ENCODE results near the gene RBBP4.
A peak's percentile ranks its signal among the peaks of the same experiment; 100 is the strongest.
"Not testable (repeated sequence)": the region's sequence is repeated elsewhere in the genome, so short reads cannot be mapped to it uniquely, and the experiment has no call there.

Gene RBBP4

DNA sequence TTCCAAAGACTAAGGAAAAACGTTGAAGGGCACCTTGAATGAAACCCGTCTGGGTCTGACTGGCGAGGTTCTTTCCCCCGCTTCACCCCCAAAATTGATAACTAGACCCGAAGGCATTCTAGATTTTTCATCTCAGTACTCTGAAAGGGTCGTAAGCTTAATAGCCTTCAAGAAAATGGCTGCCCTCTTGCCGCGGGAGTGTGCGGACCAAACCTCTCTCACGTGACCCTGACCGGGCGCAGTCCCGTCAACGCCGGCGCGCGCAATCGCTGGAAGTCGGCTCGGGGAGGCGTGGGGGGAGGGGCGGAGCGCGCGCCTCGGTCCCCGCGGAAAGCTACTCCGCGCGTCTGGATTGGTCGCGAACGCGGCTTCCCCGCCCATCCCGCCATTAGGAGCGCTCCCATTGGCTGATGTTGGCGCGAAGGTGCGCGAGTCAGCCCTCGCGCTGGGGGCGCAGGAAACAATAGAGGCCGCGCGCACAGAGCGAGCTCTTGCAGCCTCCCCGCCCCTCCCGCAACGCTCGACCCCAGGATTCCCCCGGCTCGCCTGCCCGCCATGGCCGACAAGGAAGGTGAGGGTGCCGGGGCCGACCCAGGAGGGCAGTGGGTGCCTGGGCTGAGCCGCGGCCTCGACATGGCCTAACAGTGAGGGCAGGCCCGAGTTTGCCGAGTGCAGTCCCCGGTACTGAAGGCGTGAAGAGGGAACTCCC, at the start of gene RBBP4:
TSS of gene RBBP4 (plus strand) at position 457 of the 709 bp plus-strand sequence. CDS start at position 556, 99 bp downstream.
- peak; percentile 98 for DNase-seq

DNA sequence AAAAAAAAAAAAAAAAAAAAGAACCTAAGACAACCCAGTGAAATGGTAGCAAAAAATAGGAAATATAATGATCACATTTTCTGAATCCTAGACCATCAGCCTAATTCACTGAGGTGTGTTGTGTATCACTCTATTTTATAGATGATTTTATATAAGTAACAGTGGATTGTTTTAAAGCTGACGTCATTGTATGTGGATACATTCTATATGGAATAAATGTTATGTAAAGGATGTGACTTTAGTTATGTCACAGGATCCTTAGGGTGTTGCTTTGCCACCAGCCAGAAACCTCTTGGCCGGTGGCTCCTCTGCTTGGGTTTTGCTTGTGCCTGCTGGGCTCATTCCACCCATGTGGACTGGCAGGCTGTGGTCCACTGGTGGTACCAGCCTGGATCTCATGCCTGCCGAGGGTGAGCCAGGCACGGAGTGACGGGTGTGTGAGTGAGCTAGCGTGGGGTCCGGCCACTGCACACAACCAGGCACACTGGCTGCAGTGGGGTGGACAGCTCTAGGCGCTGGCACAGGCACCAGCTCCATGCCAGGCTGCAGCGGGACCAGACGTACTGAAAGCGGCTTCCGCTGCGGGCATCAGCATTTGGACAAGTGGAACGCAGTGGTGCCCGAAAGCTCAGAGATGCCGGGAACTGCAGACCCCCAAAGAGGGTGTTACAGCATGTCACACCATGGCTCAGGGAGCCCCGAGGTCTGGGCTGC, 45.1 kb upstream of the RBBP4 start:
- DNase-seq: no peak

DNA sequence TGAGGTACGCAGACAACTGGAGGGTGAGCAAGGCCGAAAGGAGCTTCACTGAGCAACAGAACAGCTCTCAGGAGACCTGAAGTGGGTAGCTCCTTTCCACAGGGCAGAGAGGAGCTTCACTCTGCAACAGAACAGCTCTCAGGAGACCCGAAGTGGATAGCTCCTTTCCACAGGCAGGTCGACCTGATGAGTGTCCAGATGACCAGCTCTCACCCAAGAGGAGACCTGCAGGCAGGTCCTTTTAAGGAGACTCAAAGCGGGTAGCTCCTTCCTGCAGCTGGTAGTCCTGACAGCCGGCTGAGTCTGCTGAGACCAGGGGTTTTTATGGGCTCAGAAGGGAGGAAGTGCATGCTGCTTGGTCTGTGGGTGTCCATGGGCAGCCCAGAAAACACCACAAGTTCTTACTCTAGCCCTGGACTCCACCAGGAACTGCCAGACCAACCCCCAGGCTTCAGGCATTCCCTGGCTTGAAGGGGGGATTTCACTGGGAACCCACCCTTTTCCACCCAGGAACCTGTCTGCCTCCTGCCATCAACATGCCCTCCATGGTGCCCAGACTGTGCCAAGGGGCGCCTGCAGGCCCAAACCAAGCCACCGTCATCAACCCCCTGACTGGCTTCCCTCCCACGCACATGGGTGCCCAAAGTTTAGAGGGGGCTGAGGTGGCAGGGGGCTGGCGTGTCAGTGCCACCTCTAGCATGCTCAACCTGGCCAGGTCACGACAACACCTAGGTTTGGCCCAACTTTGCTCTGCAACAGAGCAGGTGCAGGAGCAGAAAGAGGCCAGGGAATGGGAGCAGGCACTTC, 44.2 kb upstream of the RBBP4 start:
- no peak for DNase-seq

DNA sequence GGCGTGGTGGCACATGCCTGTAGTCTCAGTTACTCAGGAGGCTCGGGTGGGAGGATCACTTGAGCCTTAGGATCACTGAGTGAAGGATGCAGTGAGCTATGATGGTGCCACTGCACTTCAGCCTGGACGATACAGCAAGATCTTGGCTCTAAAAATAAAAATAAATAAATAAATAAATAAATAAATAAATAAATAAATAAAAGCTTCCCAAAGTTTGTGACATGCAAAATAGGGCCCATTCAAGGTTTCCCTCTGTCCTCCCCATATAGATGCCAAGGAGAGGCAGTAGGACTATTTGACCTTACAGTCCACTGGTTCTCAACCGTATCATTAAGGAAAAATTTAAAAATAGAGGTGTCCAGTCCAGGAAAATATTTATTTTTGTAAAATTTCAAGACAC, 41.8 kb upstream of the RBBP4 start:
- DNase-seq: no peak

DNA sequence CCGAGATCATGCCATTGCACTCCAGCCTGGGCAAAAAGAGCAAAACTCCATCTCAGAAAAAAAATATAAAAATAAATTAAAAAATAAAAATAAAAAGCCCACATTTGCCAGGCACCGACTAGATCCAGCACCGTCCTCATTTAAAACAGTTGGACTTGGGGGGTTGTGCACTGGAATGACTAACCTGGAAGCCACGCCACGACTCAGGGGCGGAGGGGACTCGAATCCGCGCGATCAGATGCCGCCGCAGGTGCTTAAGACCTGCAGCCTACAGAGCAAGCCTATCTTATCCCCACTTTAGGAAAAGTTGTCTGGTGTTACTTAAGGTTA, 39.2 kb upstream of the RBBP4 start:
- DNase-seq: no peak

DNA sequence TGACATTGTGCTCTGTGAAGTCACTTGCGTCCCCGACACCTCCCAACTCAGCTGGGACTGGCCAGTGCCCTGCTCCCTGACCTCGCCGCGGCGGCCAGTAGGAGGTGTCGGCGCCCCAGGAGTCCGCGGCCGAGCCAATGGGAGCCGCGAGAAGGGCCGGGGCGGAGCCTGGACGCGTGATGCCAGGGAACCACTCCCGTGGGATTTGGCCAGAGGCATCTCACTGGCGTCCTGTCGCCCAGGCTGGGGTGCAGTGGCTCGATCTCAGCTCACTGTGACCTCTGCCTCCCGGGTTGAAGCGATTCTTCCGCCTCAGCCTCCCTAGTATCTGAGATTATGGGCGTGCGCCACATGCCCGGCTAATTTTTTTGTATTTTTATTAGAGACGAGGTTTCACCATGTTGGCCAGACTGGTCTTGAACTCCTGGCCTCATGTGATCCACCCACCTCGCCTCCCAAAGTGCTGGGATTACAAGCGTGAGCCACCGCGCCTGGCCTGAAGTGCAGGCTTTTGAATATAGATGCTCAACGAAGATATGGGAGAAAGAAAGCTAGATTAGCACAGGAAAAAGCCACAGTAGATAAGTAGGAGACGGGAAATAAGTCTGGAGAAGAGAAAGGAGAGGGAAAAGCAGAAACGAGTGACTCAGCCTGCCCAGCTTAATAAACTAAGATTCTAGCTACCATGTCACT, 38.7 kb upstream of the RBBP4 start:
- DNase-seq: peak; percentile 74

DNA sequence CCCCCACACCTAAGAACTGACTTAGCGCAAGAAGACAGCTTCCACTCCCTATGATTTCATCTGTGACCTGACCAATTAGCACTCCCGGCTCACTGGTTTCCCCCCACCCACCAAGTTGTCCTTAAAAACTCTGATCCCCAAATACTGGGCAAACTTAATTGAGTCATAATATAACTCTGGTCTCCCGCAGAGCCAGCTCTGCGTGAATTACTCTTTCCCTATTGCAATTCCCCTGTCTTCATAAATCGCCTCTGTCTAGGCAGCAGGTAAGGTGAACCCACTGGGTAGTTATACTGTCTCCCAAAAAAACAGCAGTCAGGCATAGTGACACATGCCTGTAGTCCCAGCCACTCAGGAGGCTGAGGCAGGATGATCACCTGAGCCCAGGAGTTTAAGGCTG, 37.5 kb upstream of the RBBP4 start:
- DNase-seq: no peak

DNA sequence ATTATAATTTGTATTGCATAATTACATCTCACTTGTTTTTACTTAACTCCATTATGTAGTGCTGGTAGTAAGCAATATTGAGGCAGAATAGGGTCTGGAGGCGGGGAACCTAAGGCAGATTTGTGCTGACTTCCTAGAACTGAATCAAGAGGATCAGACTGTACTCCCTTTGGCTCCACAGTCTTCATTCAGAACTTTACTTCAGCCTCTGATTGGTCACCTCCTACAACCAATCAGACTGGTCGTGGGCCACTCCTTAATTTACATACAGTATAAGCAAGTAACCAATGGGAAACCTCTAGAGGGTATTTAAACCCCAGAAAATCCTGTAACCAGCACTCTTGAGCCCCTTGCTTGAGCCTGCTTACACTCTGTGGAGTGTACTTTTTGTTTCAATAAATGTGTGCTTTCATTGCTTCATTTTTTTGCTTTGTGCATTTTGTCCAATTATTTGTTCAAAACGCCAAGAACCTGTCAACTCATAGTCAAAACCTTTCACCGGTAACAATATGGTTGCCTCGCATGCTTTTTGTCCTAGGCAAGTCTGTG, 32.3 kb upstream of the RBBP4 start:
- no peak for DNase-seq

DNA sequence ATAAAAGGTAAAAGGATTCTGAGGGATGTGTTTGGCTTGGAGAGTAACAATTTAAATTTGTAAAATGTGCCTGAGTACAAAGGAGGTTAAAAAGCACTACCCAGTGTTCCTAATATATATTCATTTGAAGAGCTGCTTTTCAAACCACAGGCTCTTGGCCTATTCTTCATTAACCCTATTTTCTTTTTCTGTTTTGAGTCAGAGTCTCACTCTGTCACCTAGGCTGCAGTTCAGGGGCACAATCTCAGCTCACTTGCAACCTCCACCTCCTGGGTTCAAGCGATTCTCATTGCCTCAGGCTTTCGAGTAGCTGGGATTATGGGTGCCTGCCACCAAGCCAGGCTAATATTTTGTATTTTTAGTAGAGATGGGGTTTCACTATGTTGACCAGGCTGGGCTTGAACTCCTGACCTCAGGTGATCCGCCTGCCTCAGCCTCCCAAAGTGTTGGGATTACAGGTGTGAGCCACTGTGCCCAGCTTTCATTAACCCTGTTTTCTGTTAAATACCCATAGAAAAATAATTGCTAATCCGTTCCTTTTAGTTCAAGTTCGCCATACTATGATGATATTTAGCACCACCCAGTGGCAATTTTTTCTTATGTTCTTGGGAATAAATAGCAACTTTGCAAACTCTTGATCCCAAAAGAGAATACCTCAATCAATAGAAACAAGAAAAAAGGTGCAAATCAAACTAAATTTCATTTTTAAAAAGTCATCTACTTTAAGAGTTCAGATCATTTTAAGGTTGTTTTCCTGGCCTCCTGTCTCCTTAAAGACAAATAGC, 31.1 kb upstream of the RBBP4 start:
- no peak for DNase-seq

DNA sequence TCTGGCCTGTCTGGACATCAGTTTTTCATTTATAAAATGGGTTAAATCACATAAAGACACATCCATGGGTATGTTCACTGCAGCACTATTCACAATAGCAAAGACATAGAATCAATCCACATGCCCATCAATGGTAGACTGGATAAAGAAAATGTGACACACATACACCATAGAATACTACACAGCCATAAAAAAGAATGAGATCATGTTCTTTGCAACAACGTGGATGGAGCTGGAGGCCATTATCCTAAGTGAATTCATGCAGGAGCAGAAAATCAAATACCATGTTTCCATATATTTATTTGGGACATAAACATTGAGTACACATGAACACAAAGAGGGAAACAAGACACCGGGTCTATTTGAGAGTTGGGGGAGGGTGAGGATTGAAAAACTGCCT, 28.8 kb upstream of the RBBP4 start:
- DNase-seq: no peak

DNA sequence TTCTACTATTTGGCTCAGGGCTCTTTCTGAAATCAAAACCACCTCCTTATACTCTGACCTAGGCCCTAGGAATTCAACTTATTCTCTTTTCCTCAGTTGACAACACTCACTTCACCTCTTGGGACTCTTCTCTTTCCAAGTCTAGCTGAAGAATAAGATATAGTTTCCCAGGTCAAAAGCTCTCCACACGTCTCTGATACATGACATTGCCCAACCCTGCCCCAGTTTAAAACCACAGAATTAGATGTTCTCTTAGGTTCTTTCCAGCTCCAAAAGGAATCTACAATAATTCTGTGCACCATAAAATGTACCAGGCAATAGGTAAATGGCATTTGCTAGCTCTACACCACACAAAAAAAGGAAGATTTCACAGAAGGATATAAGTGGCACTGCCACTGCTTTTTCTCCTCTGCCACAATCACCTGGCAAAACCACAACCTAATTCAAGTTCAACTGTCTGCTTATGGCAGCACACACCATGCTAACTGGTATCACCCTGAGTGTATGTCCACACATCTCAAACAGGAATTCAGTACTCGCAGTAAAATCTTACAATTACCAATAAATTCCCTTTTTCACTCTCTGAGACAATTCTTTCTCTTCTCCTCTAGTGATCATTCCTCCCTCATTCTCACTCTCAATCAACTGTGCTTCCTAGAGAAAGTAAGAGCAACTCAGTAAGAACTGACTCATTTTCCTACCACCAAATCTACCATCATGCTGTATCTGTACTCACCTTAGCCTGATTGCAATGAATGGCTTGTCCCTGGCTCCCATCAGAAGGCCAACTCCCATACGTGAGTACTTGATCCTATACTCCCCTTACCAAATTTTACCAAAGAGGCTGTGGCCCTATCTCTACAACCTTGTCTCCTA, 28.0 kb upstream of the RBBP4 start:
- DNase-seq: peak; percentile 43

DNA sequence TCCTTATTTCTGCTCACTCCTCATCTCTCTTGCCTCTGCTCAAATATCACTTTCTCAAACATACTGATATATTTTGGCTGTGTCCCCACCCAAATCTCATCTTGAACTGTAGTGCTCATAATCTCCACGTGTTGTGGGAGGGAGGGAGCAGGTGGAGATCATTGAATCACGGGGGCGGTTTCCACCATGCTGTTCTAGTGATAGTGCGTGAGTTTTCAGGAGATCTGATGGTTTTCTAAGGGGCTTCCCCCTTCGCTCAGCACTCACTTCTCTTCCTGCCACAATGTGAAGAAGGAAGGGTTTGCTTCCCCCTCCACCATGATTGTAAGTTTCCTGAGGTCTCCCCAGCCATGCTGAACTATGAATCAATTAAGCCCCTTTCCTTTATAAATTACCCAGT, 27.2 kb upstream of the RBBP4 start:
- peak; percentile 63 for DNase-seq

DNA sequence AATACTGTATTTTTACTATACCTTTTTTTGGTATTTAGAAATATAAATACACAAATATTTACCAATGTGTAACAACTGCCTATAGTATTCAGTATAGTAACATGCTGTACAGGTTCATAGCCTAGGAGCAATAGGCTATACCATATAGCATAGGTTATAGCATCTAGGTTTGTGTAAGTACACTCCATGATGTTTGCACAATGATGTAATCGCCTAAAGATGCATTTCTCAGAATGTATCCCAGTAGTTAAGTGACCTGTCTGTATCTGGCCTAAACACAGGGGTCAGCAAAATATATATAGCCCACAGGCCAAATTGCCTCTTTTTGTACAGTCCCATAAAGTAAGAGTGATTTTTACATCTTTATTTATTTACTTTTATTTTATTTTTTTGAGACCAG, 24.8 kb upstream of the RBBP4 start:
- DNase-seq: no peak

DNA sequence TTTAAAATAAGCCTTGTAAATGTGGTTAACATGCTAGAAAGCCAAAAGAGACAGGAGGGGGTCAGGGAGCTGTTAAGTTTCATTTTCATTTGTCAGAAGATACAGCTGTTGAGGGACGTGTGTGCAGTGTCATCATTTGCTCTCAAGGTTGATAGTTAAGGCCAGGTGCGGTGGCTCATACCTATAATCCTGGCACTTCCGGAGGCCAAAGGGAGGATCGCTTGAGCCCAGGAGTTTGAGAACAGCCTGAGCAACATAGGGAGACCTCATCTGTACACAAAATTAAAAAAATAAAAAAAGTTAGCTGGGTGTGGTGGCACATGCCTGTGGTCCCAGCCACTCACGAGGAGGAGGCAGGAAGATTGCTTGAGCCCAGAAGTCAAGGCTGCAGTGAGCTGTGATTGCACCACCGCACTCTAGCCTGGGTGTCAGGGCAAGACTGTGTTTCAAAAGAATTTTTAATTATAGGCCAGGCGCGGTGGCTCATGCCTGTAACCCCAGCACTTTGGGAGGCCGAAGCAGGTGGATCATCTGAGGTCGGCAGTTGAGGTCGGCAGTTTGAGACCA, 23.3 kb upstream of the RBBP4 start:
- no peak for DNase-seq

DNA sequence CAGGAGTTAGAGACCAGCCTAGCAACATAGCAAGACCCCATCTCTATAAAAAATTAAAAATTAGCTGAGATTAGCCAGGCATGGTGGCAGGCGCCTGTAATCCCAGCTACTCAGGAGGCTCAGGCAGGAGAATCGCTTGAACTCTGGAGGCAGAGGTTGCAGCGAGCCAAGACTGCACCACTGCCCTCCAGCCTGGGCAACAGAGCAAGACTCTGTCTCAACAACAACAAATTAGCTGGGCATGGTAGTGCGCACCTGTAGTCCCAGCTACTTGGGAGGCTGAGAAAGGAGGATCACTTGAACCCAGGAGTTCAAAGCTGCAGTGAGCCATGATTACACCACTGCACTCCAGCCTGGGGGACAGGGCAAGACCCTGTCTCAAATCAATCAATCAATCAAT, 20.8 kb upstream of the RBBP4 start:
- not testable (repeated sequence) for DNase-seq

DNA sequence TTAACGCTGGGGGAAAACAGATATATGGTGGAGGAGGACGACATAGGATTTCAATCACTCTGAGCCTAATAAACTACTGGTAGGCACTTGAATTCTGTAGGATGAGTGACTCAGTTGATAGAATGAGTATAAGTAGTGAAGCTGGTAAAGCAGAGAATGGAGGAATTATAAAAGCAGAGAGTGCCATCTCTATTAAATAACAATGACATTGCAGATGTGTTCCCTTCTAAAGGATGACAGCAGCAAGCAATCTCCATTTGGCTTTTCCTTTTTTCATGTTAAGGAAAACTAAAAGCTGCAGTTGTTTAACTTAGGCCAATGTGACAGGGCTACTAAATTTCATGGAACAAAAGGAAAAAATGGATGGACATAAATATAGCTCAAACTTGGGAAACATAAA, 18.2 kb upstream of the RBBP4 start:
- DNase-seq: no peak

DNA sequence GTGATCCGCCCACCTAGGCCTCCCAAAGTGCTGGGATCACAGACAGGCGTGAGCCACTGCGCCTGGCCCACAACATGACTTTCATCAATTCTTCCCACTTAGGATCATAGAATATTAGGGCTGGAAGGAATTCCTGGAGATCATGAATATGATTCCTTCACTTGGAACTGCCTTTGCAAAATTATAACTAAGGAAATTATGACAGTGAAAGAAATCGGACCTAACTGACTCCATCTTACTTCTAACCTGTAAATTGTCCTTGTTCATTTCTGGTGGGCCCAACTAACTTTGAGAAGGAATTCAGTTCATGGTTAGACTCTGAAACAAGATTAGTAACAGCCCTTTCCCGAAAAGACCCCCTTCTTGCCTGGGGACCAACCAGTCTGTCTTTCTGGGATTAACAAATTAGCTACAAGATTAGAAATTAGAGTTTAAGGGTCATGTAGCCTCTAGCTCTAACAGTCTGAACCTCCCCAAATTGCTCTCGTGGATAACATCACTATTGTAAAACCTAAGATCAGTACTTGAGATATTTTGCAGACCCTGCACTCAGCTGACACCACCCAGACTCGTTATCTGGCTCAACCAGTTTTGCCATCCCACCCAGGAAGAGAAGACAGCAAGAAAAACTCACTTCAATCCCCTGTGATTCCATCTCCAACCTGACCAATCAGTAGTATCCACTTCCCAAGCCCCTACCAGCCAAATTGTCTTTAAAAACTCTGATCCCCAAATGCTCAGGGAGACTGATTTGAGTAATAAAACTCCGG, 15.3 kb upstream of the RBBP4 start:
- no peak for DNase-seq

DNA sequence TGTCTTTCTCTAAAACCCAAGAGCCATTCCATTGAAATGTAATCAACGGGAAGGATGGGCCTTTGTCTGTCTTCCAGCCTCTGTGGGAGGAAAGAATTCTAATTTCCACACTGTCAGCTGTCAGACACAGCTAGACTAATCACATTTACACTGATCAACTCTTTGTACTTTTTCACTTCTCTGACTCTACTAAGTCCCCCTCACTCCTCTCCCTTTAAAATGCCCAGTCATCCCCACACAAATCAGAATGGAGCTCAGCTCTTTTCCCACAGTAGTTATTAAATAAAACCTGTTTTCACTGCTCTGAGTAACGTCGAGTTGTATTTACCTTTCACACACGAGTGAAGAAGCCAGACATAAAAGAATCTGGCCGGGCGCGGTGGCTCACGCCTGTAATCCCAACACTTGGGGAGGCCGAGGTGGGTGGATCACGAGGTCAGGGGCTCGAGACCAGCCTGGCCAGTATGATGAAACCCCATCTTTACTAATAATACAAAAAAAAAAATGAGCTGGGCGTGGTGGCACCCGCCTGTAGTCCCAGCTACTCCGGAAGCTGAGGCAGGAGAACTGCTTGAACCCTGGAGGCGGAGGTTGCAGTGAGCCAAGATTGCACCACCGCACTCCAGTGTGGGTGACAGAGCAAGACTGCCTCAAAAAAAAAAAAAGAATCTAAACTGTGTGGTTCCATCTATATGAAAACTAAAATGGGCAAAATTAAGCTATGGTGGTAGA, 13.9 kb upstream of the RBBP4 start:
- DNase-seq: no peak

DNA sequence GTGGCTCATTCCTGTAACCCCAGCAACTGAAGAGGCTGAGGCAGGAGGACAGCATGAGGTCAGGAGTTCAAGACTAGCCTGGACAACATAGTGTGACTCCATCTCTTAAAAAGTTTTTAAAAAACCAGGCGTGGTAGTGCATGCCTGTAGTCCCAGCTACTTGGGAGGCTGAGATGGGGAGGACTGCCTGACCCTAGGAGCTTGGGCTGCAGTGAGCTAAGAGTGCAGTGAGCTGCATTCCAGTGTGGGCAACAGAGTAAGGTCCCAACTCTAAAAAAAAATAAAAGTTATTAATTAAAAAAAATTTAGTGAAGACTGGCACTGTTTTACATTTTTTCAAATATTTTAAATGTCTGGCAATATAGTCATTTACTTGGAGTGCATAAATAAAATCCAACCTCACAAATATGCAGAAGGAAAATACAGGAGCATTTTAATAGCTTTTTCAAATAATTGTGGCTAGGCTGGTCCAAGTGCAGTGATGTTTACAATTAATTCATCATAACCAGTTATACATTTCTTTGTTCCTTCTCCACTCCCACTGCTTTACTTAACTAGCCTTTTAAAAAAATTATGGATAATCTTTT, 11.4 kb upstream of the RBBP4 start:
- DNase-seq: no peak
